HG02678 (cell line): Measurements from ENCODE around the gene AXL.
"Not testable (repeated sequence)": the region's sequence is repeated elsewhere in the genome, so short reads cannot be mapped to it uniquely, and the experiment has no call there.

Experiments used
- ATAC-seq: cut with Tn5 transposase; IDR thresholded peaks from one replicate; pipeline ENCODE4 v1.9.1; 2021; ENCODE audit warnings: mild to moderate bottlenecking, moderate library complexity; ENCODE audit not compliant: unreplicated experiment

Gene AXL

GRCh38 chr19:41218615-41219507 is at the start of gene AXL:
TSS of gene AXL (plus strand) at chr19:41219223. CDS start at chr19:41219393, 170 bp downstream.
- ATAC-seq: no peak

GRCh38 chr19:41172297-41173164 is 46.5 kb upstream of the AXL start:
- no peak for ATAC-seq

- no peak for ATAC-seq
Measured at GRCh38 chr19:41174297-41174928, 44.6 kb upstream of the AXL start.

DNA sequence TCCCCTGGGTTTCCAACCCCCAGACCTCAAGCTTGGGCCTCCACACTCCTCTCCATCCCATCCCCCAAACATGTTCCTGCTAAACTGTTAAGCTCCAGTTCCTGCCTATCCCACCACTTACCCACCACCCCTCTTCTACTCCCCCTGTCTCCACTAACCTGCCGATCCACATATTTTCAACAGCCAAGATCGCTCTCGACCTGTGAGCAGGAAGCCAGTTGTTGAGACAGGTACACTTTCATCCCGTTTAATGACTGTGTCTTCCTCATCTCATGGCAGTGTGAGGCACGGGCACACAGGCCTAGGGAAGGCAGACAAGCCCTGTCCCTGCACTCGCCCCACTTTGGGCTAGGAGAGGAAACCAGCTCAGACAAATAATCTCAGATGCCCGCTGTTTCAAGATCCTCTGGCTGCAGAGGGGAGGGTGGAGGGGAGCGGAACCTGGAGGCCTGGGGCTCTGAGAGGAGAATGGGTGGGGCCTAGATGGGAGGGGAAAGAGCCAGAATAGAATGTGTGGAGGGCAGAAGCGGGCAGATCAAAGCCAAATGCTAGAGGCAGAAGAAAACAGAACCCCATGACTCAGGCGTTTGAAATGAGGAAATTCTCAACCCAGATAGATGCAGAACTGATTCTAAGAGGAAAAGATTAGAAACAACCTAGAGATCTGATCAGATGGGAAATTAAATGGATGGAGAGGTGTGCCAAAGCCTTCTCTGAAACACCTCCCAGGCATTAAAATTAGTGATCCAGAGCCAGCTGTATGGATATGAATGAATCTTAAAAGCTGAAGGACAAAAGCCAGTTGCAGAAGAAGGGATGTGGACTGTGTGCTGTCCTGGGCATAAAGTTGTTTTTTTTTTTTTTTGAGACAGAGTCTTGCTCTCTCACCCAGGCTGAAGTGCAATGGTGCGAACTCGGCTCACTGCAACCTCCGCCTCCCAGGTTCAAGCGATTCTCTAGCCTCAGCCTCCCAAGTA is 42.9 kb upstream of the AXL start:
- ATAC-seq: no peak

DNA sequence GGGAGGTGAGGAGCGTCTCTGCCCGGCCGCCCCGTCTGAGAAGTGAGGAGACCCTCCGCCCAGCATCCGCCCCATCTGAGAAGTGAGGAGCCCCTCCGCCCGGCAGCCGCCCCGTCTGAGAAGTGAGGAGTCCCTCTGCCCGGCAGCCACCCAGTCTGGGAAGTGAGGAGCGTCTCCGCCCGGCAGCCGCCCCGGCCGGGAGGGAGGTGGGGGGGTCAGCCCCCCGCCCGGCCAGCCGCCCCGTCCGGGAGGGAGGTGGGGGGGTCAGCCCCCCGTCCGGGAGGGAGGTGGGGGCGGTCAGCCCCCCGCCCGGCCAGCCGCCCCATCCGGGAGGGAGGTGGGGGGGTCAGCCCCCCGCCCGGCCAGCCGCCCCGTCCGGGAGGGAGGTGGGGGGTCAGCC is 38.9 kb upstream of the AXL start:
- not testable (repeated sequence) for ATAC-seq

DNA sequence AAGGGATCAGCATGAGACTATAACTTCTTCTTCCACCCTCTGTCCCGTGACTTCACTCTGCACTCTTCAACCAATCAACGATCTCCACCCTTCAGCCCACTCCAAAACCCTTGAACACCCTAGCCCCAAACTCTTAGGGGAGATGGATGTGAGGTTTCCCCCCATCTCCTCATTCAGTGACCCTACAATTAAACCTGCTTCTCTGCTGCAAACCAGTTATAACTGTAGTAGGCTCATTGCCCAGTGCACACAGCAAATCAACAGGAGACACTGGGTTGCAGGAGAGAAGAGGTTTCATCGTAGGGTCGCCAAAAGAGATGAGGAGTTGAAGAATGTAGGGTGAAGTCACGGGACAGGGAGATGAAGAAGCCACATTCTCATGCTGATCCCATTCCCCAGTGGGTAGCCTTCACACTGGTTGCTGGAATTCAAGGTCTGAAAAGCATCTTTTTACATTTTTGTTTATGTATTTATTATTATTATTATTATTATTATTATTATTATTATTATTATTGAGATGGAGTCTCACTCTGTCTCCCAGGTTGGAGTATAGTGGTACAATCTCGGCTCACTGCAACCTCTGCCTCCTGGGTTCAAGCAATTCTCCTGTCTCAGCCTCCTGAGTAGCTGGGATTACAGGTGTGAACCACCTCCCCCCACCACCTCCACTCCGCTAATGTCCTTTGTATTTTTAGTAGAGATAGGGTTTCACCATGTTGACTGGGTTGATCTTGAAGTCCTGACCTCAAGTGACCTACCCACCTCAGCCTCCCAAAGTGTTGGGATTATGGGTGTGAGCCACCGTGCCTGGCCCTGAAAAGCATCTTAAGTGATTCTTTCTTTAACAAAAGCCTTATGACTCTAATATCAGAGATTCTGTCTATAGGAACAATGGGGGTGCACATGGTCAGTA is 31.8 kb upstream of the AXL start:
- no peak for ATAC-seq

GRCh38 chr19:41187884-41188279 is 31.1 kb upstream of the AXL start:
- no peak for ATAC-seq

DNA sequence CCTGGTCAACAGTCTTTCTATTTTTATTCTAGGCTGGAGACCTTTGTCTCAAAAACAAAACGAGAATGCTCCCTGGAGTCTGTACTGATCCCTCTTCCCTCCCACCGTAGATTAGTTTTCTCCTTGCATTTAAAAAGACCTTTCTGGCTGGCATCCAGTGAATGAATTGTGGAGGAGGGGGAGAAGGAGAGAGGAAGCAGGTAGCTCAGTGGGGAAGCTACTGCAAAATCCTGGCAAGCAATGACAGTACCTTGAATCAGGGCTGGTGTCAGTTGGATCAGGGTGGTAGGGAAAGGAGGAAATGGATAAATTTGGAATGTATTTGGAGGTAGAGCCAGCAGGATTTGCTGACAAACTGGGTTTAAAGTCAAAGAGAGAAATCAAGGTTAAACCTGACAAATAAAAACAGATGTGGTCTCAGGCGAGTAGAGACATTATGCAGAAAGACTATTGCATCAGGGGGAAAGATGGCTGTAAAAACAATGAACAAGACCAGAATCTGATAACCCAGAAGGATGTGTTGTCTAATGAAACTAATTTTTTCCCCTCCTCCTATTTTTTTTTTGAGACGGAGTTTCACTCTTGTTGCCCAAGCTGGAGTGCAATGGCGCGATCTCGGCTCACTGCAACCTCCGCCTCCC is 29.5 kb upstream of the AXL start:
- no peak for ATAC-seq

DNA sequence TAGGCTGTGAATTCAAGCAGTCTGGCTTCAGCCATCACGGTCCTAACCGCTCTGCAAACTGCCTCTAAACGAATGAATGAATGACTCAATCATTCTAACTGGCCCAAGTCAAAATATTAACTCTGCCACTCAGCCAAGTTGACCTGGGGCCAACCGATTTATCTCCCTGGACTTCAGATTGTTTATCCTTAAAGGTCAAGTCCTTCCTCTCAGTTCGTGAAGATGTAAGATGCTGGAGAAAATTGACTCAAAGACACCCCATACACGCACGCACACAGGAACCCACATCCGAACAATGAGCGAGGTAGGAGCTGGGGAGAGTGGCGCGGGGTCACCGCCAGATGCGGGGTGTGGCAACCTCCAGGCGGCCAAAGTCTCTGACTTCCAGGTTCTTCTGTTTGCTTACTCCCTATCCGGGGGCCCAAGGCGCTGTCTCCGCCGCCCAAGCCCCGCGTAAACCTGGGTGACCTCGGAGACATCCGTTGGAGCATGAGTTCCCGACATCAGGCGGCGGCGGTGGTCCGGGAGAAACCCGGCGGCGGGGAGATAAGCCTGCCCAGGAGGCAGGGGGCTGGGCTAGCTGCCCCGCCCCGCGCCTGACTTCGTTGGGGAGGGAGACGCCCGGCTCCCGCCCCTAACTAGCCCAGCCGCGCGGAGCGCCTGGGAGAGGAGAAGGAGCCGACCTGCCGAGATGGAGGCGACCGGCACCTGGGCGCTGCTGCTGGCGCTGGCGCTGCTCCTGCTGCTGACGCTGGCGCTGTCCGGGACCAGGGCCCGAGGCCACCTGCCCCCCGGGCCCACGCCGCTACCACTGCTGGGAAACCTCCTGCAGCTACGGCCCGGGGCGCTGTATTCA is 26.2 kb upstream of the AXL start, which contains the start of gene CYP2S1:
CYP2S1 (plus strand) TSS at position 646 of the 856 bp plus-strand sequence; CDS start at position 692, 46 bp downstream.
- ATAC-seq: no peak

DNA sequence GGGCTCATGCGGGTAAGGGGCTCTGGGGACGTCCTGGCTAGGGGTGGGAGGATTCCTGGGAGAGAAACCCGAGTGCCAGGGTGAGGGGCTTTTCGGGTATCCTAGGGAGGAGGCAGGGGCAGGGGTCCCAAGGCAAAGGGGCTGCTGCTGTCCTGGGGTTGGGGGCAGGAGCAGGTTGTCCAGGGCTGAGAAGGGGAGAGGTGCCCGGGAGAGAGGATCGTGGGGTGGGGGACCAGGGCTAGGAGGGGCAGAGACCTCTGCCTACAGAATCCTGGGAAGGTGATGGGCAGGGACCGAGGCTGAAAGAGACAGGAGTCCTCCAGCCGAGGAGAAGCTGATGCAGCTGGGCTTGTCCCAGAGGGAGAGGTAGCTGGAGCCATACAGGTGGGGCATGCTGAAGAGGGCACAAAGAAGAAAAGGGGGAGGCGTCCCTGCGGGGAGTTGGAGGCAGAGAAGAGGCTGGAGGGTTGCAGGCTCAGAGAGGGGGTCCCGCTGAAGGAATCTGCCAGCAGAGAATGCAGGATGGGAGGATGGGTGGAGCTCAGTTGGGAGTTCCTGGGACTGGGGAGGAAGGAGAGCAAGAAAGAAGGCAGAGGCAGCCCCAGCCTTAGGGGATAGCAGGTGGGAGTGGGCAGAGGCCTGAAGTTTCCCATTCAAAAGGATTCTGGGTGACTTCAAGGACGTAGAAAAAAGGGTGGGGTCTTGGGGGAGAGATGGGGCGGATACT is 25.4 kb upstream of the AXL start:
- ATAC-seq: no peak

DNA sequence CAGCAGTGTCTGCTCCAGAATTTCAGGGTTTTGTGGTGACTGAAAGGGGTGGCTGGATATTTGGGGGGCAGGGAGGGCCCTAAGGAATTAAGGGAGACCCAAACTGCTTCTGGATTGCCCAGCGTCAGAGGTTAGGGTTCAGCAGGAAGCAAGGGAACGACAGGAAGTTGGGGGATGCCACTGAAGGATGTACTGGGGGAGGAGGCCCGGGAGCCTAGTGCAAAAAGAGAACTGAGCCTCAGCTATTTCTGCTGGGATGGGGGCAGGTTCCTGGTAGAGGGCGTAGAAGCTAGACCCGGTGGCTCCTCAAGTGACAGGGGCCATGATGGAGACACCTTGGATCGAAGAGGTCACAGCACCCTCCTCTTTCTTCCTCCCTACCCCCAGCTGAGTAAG is 24.9 kb upstream of the AXL start:
- ATAC-seq: no peak

- ATAC-seq: no peak
Measured at GRCh38 chr19:41195675-41196497, 23.1 kb upstream of the AXL start.

- ATAC-seq: no peak
Measured at GRCh38 chr19:41198559-41198958, 20.5 kb upstream of the AXL start.

DNA sequence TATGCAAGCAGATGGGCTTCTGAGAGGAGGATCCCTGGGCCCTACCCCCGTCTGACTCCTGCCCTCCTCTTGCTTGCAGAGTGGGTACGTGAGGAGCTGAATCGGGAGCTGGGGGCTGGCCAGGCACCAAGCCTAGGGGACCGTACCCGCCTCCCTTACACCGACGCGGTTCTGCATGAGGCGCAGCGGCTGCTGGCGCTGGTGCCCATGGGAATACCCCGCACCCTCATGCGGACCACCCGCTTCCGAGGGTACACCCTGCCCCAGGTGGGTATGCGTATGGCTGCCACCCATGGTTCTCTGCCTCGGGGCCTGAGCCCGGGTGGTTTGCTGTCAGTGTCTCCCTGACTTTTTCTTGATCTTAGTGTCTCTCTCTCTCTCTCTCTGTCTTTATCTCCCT is 15.7 kb upstream of the AXL start:
- ATAC-seq: no peak

DNA sequence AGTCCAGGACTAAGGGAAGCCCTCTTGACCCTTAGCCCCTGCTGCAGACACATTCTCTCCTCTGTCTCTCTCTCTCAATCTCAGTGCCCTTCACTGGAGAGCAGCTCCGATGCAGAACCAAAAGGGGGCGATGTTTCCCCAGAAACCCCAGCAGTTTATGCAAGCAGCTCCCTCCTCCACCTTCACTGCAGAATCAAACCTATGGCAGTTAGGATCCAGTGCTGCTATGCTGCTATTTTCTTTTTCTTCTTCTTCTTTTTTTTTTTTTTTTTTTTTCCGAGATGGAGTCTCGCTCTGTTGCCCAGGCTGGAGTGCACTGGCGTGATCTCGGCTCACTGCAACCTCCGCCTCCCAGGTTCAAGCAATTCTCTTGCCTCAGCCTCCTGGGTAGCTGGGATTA is 14.7 kb upstream of the AXL start:
- peak; percentile 56 for ATAC-seq

DNA sequence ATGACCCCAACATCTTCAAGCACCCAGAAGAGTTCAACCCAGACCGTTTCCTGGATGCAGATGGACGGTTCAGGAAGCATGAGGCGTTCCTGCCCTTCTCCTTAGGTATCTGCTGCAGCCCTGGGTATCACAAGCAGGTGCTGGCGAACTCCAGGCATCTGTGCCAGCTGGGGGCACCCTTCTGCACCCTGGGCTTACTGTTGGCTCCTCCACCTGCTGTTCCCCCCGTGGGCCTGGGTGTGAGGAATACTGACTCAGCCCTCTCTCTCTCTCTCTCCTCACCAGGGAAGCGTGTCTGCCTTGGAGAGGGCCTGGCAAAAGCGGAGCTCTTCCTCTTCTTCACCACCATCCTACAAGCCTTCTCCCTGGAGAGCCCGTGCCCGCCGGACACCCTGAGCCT is 13.0 kb upstream of the AXL start:
- no peak for ATAC-seq
